Mesendoderm (in vitro differentiated cells): ENCODE results near the gene GALNT12.

Source experiments
- DNase-seq: peaks from one replicate; pipeline ENCODE4 v3.0.0; 2013
- H2AK5ac ChIP-seq: 2 replicates; pipeline ENCODE4 v1.6.1; 2013; ENCODE audit warnings: low read length, inconsistent platforms
- H2BK120ac ChIP-seq: 2 replicates; pipeline ENCODE4 v1.6.1; 2013; ENCODE audit warnings: low read depth, mild to moderate bottlenecking, low read length, moderate library complexity, mixed read lengths
- H2BK15ac ChIP-seq: replicated peaks from 2 replicates; pipeline ENCODE4 v1.6.1; 2013; ENCODE audit warnings: low read depth, mild to moderate bottlenecking, moderate library complexity
- H2BK5ac ChIP-seq: 2 replicates; pipeline ENCODE4 v1.6.1; 2013; ENCODE audit warnings: low read length, inconsistent platforms
- H3K18ac ChIP-seq: 2 replicates; pipeline ENCODE4 v1.6.1; 2013; ENCODE audit warnings: mild to moderate bottlenecking, low read length, mixed read lengths
- H3K23ac ChIP-seq: one replicate; pipeline ENCODE4 v1.6.1; 2013; ENCODE audit warnings: low read length
- H3K27ac ChIP-seq: 2 replicates; pipeline ENCODE4 v1.5.1; 2013; ENCODE audit warnings: low read depth, mild to moderate bottlenecking, inconsistent platforms, low read length, moderate library complexity
- H3K27me3 ChIP-seq: 2 replicates; pipeline ENCODE4 v1.6.1; 2013; ENCODE audit warnings: low read length, control low read depth, mild to moderate bottlenecking, inconsistent platforms; ENCODE audit not compliant: insufficient read depth, poor library complexity
- H3K36me3 ChIP-seq: 2 replicates; pipeline ENCODE4 v1.6.1; 2013; ENCODE audit warnings: low read length, inconsistent platforms; ENCODE audit not compliant: control insufficient read depth, insufficient read depth
- H3K4ac ChIP-seq: one replicate; pipeline ENCODE4 v1.6.1; 2013; ENCODE audit warnings: low read depth, mild to moderate bottlenecking, low read length, moderate library complexity
- H3K4me1 ChIP-seq: 2 replicates; pipeline ENCODE4 v1.6.1; 2013; ENCODE audit warnings: low read depth, low read length, inconsistent platforms; ENCODE audit not compliant: control insufficient read depth
- H3K4me2 ChIP-seq: 2 replicates; pipeline ENCODE4 v1.6.1; 2013; ENCODE audit warnings: low read length
- H3K4me3 ChIP-seq: 2 replicates; pipeline ENCODE4 v1.5.1; 2013; ENCODE audit warnings: mild to moderate bottlenecking, low read length
- H3K56ac ChIP-seq: one replicate; pipeline ENCODE4 v1.6.1; 2013; ENCODE audit warnings: low read length
- H3K79me1 ChIP-seq: 2 replicates; pipeline ENCODE4 v1.6.1; 2013; ENCODE audit warnings: low read length, inconsistent platforms
- H3K79me2 ChIP-seq: 2 replicates; pipeline ENCODE4 v1.6.1; 2013; ENCODE audit warnings: mild to moderate bottlenecking, low read length; ENCODE audit not compliant: control insufficient read depth, insufficient read depth
- H3K9ac ChIP-seq: 2 replicates; pipeline ENCODE4 v1.6.1; 2013; ENCODE audit warnings: low read length, inconsistent platforms
- H4K5ac ChIP-seq: one replicate; pipeline ENCODE4 v1.6.1; 2013; ENCODE audit warnings: low read length
- H4K8ac ChIP-seq: one replicate; pipeline ENCODE4 v1.6.1; 2013; ENCODE audit warnings: low read depth, mild to moderate bottlenecking, control low read depth, low read length, moderate library complexity
- WGBS: extraction: QIAGEN DNeasy Blood & Tissue Kit; methylation state at CpG from one replicate; pipeline ENCODE4 v1.1.7; 2013; ENCODE audit warnings: low lambda C conversion rate, missing lambda C conversion rate; ENCODE audit not compliant: insufficient coverage; ENCODE audit errors: extremely low coverage; 5-methylcytosine and 5-hydroxymethylcytosine counted together

The GALNT12 gene

DNA sequence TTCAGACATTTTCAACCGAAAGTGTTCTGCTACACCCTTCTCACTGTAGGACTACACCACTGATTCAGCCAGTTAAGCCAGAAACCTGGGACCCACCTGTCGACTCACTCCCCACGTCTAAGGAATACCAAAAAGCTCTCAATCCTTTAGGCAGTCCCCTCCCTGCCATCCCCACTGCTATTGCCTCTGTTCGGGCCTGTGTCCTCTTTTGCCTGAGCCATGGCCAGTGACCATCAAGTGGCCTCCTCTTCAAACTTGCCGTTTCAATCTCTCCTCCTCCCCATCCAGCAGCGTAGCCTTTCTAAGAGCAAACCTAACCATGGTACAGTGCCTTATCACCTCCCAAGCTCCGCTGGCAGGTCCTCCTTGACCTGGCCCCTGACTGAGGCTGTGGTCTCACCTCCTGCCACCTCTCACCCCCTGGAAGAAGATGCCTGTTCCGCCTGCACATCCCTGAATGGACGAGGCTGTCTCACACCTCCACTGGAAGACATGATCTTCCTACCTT, 64.1 kb downstream of the GALNT12 start:
- Histone ChIP-seq H3K79me2 (no peaks in the 10 kb centered on the region), H3K27ac (no peak overlapping the region), H2AK5ac (no peak overlapping the region), H3K23ac (no peak overlapping the region), H3K79me1 (no peaks in the 10 kb centered on the region), H2BK5ac (no peak overlapping the region), H3K4ac (no peak overlapping the region), H3K4me3 (no peak overlapping the region), H3K4me1 (no peaks in the 10 kb centered on the region), H3K9ac (no peak overlapping the region), H2BK120ac (no peak overlapping the region), H3K36me3 (no peaks in the 10 kb centered on the region), H4K5ac (no peak overlapping the region), H2BK15ac (no peak overlapping the region), H3K56ac (no peak overlapping the region), H3K4me2 (no peak overlapping the region), H3K27me3 (no peaks in the 10 kb centered on the region), H4K8ac (no peak overlapping the region), H3K18ac (no peak overlapping the region)
- WGBS, result no CpG with 5 or more reads among the region's 9 CpGs
- no peak for DNase-seq

DNA sequence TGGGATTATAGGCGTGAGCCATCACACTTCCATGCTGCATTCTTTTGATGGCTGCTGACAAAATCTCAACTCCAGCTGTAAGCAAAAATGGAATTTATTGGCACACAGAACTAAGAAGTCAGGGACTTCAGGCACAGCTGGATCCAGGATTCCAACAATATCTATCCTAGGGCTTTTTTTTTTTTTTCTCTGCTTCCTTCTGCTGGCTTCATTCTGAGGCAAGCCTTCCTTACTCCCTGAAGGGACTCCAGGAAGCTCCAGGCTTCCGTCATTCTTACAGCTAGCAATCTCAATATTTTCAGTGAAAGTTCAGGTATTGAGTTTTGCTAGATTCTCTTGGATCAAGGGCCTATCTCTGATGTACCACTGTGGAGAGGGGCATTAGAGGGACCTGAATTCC, 66.1 kb downstream of the GALNT12 start:
- no peak overlapping the region for H2BK120ac ChIP-seq
- no peak for DNase-seq
- H2AK5ac ChIP-seq, result no peak overlapping the region
- H3K18ac ChIP-seq, result no peak overlapping the region
- H3K36me3 ChIP-seq, result no peaks in the 10 kb centered on the region
- H3K4me3 ChIP-seq, result no peak overlapping the region
- H3K79me2 ChIP-seq, result no peaks in the 10 kb centered on the region
- no peaks in the 10 kb centered on the region for H3K27me3 ChIP-seq
- H3K9ac ChIP-seq, result no peak overlapping the region
- no peaks in the 10 kb centered on the region for H3K79me1 ChIP-seq
- no peak overlapping the region for H3K23ac ChIP-seq
- H3K27ac ChIP-seq, result no peak overlapping the region
- H4K5ac ChIP-seq, result no peak overlapping the region
- no peak overlapping the region for H3K4me2 ChIP-seq
- no peaks in the 10 kb centered on the region for H3K4me1 ChIP-seq
- no peak overlapping the region for H2BK15ac ChIP-seq
- no peak overlapping the region for H2BK5ac ChIP-seq
- H4K8ac ChIP-seq, result no peak overlapping the region
- no peak overlapping the region for H3K56ac ChIP-seq
- no peak overlapping the region for H3K4ac ChIP-seq
- no CpG with 5 or more reads among the region's 2 CpGs for whole genome bisulfite sequencing

DNA sequence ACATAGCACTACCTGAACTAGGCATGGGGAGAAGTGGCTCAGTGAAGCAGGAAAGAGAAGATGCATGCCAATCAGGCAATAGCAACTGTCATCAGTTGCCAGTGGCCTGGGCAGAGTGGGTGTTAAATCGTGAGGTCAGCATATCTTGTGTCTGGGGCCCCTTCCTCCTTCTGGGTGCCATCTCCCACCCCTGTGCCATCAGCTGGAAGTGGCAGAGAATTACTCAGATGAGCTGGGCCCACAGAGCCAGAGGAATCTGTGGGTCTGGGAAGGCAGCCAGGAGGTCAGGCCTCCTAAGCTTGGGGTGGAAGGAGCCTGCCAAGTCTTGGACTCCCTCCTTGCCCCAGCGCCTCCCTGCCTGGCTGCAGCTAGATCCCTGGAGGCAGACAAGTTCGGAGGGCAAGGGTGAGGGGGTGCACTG, 66.5 kb downstream of the GALNT12 start:
- no peaks in the 10 kb centered on the region for H3K79me1 ChIP-seq

DNA sequence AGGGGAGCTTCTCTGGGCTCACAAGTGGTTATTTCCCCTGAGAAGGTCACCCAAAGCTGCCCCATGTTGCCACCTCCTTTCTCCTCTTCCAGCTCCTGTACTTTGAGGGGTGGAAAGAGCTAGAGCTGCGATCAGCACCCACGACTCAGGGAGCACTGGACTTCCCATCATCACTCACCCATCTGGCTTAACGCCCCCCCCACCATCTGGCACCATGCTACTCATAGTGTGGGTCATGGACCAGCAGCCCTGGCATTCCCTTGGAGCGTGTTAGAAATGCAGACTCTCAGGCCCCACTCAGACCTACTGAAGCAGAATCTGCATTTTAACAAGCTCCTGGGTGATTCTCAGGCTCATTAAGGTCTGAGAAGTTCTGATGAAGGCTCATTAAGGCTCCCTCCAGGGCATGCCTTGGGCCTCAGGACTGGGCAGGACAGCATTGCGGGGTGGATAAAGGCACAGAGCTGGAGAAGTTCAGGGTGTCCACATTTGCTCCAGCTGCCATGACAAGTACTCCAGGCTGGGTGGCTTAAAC, 67.3 kb downstream of the GALNT12 start:
- Histone ChIP-seq H3K9ac (no peak overlapping the region), H3K79me1 (no peaks in the 10 kb centered on the region), H3K27ac (no peak overlapping the region), H3K36me3 (no peaks in the 10 kb centered on the region), H3K18ac (no peak overlapping the region), H3K27me3 (no peaks in the 10 kb centered on the region), H3K79me2 (no peaks in the 10 kb centered on the region), H3K56ac (no peak overlapping the region), H4K5ac (no peak overlapping the region), H3K23ac (no peak overlapping the region), H2BK15ac (no peak overlapping the region), H2BK120ac (no peak overlapping the region), H3K4me1 (no peaks in the 10 kb centered on the region), H3K4me3 (no peak overlapping the region), H3K4me2 (no peak overlapping the region), H4K8ac (no peak overlapping the region), H2BK5ac (no peak overlapping the region), H2AK5ac (no peak overlapping the region), H3K4ac (no peak overlapping the region)
- no peak for DNase-seq
- WGBS, result no CpG with 5 or more reads among the region's 5 CpGs

More for the DNA sequence above, 66.5 kb downstream of the GALNT12 start:
- Histone ChIP-seq H4K8ac (no peak overlapping the region), H3K4me1 (no peaks in the 10 kb centered on the region), H3K9ac (no peak overlapping the region), H2BK15ac (no peak overlapping the region), H2AK5ac (no peak overlapping the region), H2BK120ac (no peak overlapping the region), H3K27ac (no peak overlapping the region), H4K5ac (no peak overlapping the region), H2BK5ac (no peak overlapping the region), H3K4me2 (no peak overlapping the region), H3K18ac (no peak overlapping the region), H3K36me3 (no peaks in the 10 kb centered on the region), H3K79me2 (no peaks in the 10 kb centered on the region), H3K23ac (no peak overlapping the region), H3K4me3 (no peak overlapping the region), H3K27me3 (no peaks in the 10 kb centered on the region), H3K4ac (no peak overlapping the region), H3K56ac (no peak overlapping the region)
- no peak for DNase-seq
- no CpG with 5 or more reads among the region's 3 CpGs for WGBS

DNA sequence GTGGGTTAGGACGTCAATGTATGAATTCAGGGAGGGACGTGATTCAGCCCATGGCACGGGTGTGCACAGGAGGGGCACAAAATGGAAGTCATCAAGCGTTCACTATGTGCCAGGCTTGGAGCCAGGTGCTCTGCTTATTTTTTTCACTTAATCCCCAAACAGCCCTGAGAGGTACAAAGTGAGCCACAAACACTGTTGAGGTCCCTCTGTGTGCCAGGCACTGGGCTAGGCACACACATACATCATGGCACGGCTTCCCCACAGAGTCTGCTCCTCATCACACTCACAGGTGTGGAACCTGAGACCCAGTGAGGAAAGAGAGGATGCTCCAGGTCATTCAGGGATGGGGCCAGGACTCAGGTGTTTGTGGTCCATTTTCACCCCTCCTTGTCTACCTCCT, 68.1 kb downstream of the GALNT12 start:
- no peak overlapping the region for H3K18ac ChIP-seq
- WGBS, result no CpG with 5 or more reads among the region's 5 CpGs

DNA sequence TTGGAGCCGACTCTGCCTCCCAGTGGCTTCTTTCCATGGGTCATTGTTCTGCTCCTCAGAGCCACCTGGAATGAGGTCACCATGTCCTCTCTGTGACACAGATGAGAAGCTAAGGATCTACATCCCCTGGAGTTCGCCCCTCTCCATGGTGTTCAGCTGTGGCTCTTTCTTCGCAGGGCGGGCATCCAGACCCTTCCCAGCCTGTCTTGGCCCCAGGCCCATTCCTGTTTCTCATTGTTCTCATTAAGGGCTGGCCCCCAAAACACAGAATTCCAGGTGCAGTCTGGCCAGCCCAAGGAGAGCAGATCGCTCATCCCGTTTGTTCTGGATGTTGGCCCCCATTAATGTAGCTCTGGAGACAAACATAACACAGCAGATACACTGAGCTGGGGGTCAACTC, 69.8 kb downstream of the GALNT12 start:
- no CpG with 5 or more reads among the region's 6 CpGs for WGBS
- Histone ChIP-seq H3K4me3 (no peak overlapping the region), H3K4me2 (no peak overlapping the region), H2BK120ac (no peak overlapping the region), H3K4ac (no peak overlapping the region), H4K8ac (no peak overlapping the region), H3K9ac (no peak overlapping the region), H3K56ac (no peak overlapping the region), H3K27me3 (no peaks in the 10 kb centered on the region), H3K79me2 (no peaks in the 10 kb centered on the region), H2BK5ac (no peak overlapping the region), H3K18ac (no peak overlapping the region), H2AK5ac (no peak overlapping the region), H3K79me1 (no peaks in the 10 kb centered on the region), H3K27ac (no peak overlapping the region), H3K23ac (no peak overlapping the region), H4K5ac (no peak overlapping the region), H2BK15ac (no peak overlapping the region), H3K36me3 (no peaks in the 10 kb centered on the region), H3K4me1 (no peaks in the 10 kb centered on the region)
- no peak for DNase-seq

More for the DNA sequence above, 68.1 kb downstream of the GALNT12 start:
- Histone ChIP-seq H2BK120ac (no peak overlapping the region), H3K4me1 (no peaks in the 10 kb centered on the region), H3K79me2 (no peaks in the 10 kb centered on the region), H3K23ac (no peak overlapping the region), H3K4me2 (no peak overlapping the region), H3K4me3 (no peak overlapping the region), H3K9ac (no peak overlapping the region), H4K5ac (no peak overlapping the region), H3K56ac (no peak overlapping the region), H3K27me3 (no peaks in the 10 kb centered on the region), H4K8ac (no peak overlapping the region), H2AK5ac (no peak overlapping the region), H3K36me3 (no peaks in the 10 kb centered on the region), H3K27ac (no peak overlapping the region), H2BK15ac (no peak overlapping the region), H3K79me1 (no peaks in the 10 kb centered on the region), H2BK5ac (no peak overlapping the region), H3K4ac (no peak overlapping the region)
- no peak for DNase-seq
